Activated CD8-positive, alpha-beta memory T cell treated with anti-CD3 and anti-CD28 coated beads for 36 hours (primary cell): ENCODE results near the gene EPS8. TPM values are rescaled to one million over a fixed set of nuclear protein-coding genes. Genes with fewer than 3 reads are reported as not detected.
"Not testable (repeated sequence)": the region's sequence is repeated elsewhere in the genome, so short reads cannot be mapped to it uniquely, and the experiment has no call there.

Experiments
- CTCF ChIA-PET: fragments of 350-600 bp; sonication (Branson Sonifier 250); formaldehyde crosslinking; loops from one replicate; lab custom pipeline; 2021; ENCODE audit warnings: antibody characterized with exemption; lab: Charles Lee
- POLR2A ChIA-PET: fragments of 350-600 bp; sonication (Branson Sonifier 250); formaldehyde crosslinking; loops from one replicate; lab custom pipeline; 2021; ENCODE audit warnings: antibody characterized with exemption; lab: Charles Lee
- total RNA-seq, 2 experiments: library from RNA; stranded (reverse); gene quantifications; one replicate each; pipeline ENCODE4 v1.2.3, GENCODE V29; 2021

Gene EPS8
- total RNA-seq, 2 experiments from 2014 or later: 0.65 to 1.2 TPM

DNA sequence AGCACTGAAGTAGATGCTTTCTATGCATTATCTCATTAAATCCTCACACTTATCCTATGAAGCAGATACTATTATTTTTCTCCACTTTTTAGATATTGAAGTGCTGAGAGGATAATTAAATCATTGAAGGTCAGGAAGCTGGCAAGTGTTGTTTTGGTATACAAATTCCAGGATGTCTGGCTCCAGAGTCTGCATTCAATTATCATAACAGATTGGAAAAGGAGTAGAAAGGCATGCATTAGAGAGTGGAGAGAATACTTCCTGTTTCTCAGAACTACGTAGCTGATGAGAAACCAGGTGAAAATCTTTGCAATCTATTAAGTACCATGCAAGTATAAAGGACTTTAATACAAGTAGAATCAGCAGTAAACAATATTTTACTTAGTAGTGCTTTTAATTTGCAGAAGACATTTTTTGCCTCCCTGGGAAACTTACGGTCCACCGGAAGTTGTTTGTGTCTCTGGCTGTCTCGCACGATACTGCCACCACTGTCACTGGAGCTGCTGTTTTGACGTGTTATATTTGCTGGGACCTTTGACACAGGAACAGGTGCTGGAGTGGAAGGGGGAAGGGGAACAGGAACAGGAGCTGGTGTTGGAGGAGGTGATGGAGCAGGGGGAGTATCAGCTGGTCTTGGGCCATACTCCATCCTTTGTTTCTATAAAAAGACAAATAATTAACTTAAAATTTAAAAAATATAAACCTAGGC is 158.0 kb downstream of the EPS8 start:
- CTCF ChIA-PET: no interaction called here
- POLR2A ChIA-PET: no interaction called here

GRCh38 chr12:15629761-15630160 is 159.4 kb downstream of the EPS8 start:
- POLR2A ChIA-PET: no interaction called here
- CTCF ChIA-PET: no interaction called here

- POLR2A ChIA-PET: no interaction called here
- CTCF ChIA-PET: no interaction called here
These were observed 160.1 kb downstream of the EPS8 start for GRCh38 chr12:15629108-15629507.

DNA sequence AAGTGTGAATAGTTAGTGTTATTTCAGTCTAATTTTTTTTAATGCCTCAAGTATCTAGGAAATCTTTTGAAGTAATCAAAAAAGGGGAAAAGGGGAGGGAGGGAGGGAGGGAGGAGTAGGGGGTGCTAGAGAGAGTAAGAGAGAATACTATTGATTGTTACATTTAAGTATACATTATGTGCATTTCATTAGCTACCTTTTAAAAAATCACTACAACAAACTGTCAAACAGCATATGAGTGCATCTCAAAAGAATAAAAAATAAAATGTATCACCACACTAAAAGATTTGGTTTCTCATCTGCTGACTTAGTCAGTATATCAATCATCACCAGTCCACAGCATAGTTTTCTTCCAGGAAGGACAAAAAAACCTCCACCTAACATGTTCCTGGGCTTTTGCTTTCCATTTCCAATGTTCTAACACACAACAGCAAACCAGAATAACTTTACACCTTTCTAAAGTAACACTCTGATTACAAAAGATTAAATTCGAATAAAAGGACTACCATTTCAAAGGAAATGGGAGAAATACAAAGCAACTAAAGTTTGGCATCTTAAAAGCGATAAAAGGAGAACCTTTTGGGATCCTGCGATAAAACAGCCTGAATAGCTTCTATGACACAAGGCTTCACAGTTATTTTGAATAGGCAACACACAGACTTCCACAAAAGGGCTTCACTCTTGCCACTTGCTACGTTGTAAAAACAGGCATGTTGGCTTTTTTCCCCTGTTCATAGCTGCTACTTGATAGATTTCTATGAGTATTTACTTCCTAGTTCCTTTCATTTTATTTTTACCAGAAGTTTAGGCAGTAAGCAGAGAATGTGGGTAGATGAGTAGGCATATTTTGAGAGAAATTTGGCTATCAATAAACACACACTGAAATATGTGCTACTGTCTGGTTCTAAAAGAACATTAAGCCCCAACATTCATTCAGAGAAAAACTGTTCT is 160.9 kb downstream of the EPS8 start:
- CTCF ChIA-PET: no interaction called here
- POLR2A ChIA-PET: no interaction called here

DNA sequence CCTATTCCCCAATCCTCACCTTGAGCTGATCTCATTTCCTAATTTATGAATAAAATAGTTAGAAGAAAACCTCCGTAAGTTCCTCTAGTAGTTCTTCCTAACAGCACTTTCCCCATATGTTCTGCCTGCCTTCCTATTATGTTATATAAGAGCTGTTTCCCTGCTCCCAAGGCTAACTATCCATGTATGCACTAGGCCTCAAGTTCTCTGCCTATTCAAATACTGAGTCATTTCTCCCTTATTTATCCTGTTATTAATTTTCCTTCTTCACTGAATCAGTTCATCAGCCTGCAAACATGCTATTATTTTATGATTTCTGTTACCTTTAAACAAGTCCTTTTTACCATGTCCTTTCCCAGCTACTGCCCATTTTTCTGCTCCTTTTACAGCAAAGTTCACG is 164.1 kb downstream of the EPS8 start:
- ChIA-PET POLR2A (no interaction called here), CTCF (no interaction called here)

- ChIA-PET CTCF (no interaction called here), POLR2A (no interaction called here)
These were observed 168.2 kb downstream of the EPS8 start for GRCh38 chr12:15620741-15621539.

GRCh38 chr12:15616495-15616894 is 172.7 kb downstream of the EPS8 start:
- CTCF ChIA-PET, POLR2A ChIA-PET: not testable (repeated sequence)

- POLR2A ChIA-PET: no interaction called here
- CTCF ChIA-PET: no interaction called here
These were observed 175.2 kb downstream of the EPS8 start for GRCh38 chr12:15613981-15614380.

DNA sequence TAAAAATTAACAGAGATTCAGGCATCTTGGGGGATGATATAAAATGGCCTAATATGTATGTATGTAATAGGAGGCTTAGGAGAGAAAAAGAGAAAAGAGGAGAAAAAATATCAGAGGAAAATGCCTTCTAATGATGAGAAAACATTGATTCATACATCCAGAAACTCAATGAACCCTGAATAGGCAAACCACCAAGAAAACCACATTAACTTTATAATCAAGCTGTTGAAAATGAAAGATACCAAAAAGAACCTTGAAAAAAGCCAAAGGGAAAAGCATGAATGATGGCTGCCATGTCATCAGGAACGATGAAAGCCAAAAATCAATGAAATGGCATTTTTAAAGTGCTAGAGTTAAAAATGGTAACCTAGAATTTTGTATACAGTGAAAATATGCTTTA is 180.2 kb downstream of the EPS8 start:
- CTCF ChIA-PET: no interaction called here
- POLR2A ChIA-PET: no interaction called here

DNA sequence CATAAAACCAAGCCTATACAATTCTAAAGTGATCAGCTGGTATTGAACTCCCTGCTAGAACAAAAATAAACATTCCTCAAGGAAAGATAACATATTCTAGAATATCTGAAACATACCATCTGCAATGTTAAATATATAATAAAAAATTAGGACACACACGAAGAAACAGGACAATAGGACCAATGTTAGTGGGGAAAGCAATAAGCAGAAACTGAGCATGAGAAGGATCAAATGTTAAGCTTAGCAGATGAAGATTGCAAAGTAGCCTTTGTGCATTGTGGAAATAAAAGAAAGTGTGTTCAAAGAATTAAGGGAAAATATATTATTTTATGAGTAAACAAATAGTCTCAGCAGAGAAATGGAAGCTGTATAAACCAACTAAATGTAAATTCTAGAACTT is 180.8 kb downstream of the EPS8 start:
- ChIA-PET CTCF (no interaction called here), POLR2A (no interaction called here)

DNA sequence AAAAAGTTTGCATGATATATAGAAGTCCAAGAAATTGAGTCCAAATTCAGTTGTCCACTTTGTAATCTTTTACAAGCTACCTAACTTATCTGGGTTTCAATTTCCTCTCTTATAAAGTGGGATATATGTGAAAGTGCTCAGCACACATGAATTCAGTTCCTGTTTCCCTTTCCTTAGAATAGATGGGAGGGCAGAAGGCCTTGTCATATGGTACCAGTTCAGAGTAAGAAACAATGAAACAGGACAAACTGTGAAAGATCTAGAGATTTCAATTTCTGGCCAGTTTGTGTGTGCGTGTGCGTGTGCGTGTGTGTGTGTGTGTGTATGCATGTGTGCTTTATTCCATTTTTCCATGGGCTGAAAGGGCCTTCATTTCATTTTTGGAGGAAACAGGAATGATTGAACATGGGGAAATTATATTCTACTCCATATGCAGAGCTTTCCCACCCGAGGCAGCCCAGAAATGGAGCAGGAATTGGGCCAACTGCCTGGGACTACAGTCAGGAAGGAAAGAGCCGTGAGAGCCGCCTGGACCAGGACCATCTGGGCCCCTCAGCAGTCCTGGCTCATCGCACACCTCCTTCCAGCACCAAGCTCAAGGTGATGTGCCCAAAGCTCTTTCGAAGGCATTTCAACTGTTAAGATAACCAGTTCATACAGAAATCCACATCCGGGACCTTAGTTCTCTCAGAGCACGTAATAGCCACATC is 183.2 kb downstream of the EPS8 start:
- POLR2A ChIA-PET: no interaction called here
- CTCF ChIA-PET: interaction anchor here (0.5 kb wide), 2 partner anchors 10 to 110 kb away, joined by 3 read pairs; no protein-coding TSS in a partner anchor

GRCh38 chr12:15603474-15604085 is 185.6 kb downstream of the EPS8 start:
- POLR2A ChIA-PET: no interaction called here
- CTCF ChIA-PET: no interaction called here

GRCh38 chr12:15602051-15602672 is 187.0 kb downstream of the EPS8 start:
- CTCF ChIA-PET: no interaction called here
- POLR2A ChIA-PET: no interaction called here

- ChIA-PET CTCF (no interaction called here), POLR2A (no interaction called here)
These were observed 187.9 kb downstream of the EPS8 start for GRCh38 chr12:15601210-15601800.

DNA sequence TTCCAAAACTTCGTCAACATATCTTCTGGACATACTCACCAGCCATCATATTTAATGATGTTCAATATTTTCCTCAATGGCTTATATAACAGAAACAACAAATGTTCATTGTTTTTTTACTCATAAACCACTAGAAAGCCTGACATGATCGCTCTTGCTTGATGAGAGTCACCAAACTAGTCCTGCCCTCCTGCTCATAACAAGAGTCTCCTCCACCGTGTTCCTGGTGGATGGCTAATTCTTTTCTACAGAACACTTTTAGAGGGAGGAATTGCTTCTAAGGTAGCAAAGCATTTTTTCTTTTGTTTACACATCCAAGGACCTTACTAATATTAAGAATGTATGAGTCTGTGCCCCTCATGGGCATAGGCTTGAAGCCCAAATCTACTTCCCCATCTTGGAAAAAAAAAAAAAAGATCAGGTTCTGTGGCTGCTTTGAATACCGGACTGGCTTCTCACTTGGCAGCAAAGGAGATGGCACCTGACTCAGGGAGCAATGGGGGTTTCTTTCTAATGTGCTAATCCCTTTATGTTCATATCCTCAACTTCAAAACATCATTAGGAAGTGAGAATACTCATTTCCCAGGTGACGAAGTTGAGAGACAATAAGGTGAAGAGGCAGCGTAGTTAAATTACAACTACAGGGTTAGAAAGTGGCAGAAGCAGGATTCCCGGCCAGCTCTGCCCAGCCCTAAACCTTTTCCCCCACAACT is 188.8 kb downstream of the EPS8 start:
- ChIA-PET POLR2A (no interaction called here), CTCF (no interaction called here)

GRCh38 chr12:15599266-15600037 is 189.7 kb downstream of the EPS8 start:
- ChIA-PET POLR2A (no interaction called here), CTCF (no interaction called here)
